Neural cell (in vitro differentiated cells): ENCODE data around the gene COL1A1. TPM values are rescaled to one million over a fixed set of nuclear protein-coding genes. Genes with fewer than 3 reads are reported as not detected.
A peak's percentile ranks its signal among the peaks of the same experiment; 100 is the strongest.

Experiments used
- H2AFZ ChIP-seq: fragments of 200-600, 300-800 bp; sonication (generic), shearing (Covaris generic); 2 replicates; pipeline ENCODE4 v1.6.0; 2014; ENCODE audit warnings: low read depth, mild to moderate bottlenecking, antibody characterized with exemption, low read length, moderate library complexity
- H3F3A ChIP-seq: fragments of 200-600 bp; shearing (Covaris generic); 2 replicates; pipeline ENCODE4 v1.6.1; 2016; ENCODE audit warnings: mild to moderate bottlenecking, moderate library complexity, mixed read lengths, antibody characterized with exemption, low read length; ENCODE audit not compliant: insufficient read depth, poor library complexity, severe bottlenecking
- H3K27ac ChIP-seq: fragments of 200-600, 300-800 bp; sonication (generic), shearing (Covaris generic); 2 replicates; pipeline ENCODE4 v1.5.1; 2014; ENCODE audit warnings: mild to moderate bottlenecking, low read length, moderate library complexity
- H3K27me3 ChIP-seq: fragments of 300-800, 200-600 bp; sonication (generic), shearing (Covaris generic); 2 replicates; pipeline ENCODE4 v1.6.0; 2014; ENCODE audit warnings: mild to moderate bottlenecking, low read depth, low read length, moderate library complexity; ENCODE audit not compliant: insufficient read depth
- H3K36me3 ChIP-seq: fragments of 300-800, 200-600 bp; sonication (generic), shearing (Covaris generic); 2 replicates; pipeline ENCODE4 v1.5.1; 2014; ENCODE audit warnings: mild to moderate bottlenecking, antibody characterized with exemption, low read length, moderate library complexity; ENCODE audit not compliant: insufficient read depth
- H3K4me2 ChIP-seq: fragments of 300-800, 200-600 bp; sonication (generic), shearing (Covaris generic); 2 replicates; pipeline ENCODE4 v1.6.0; 2014; ENCODE audit warnings: mild to moderate bottlenecking, low read length
- H3K4me3 ChIP-seq: fragments of 300-800, 200-600 bp; sonication (generic), shearing (Covaris generic); 2 replicates; pipeline ENCODE4 v1.5.1; 2014; ENCODE audit warnings: mild to moderate bottlenecking, low read length, moderate library complexity
- H3K79me2 ChIP-seq: fragments of 200-600 bp; shearing (Covaris generic); replicated peaks from 2 replicates; pipeline ENCODE4 v1.6.0; 2014; ENCODE audit warnings: mild to moderate bottlenecking, low read length, moderate library complexity; ENCODE audit not compliant: insufficient read depth
- H3K9ac ChIP-seq: fragments of 300-800, 200-600 bp; sonication (generic), shearing (Covaris generic); 2 replicates; pipeline ENCODE4 v1.6.1; 2016; ENCODE audit warnings: mild to moderate bottlenecking, low read length, mixed read lengths
- H3K9me2 ChIP-seq: fragments of 200-600 bp; shearing (Covaris generic); 2 replicates; pipeline ENCODE4 v1.6.1; 2016; ENCODE audit warnings: mild to moderate bottlenecking, low read length, mixed read lengths; ENCODE audit not compliant: insufficient read depth
- H3K9me3 ChIP-seq: fragments of 200-600, 300-800 bp; sonication (generic), shearing (Covaris generic); 2 replicates; pipeline ENCODE4 v1.6.1; 2016; ENCODE audit warnings: mild to moderate bottlenecking, mixed run types, low read length, moderate library complexity, mixed read lengths
- H4K20me1 ChIP-seq: fragments of 200-600 bp; shearing (Covaris generic); 2 replicates; pipeline ENCODE4 v1.6.1; 2016; ENCODE audit warnings: mild to moderate bottlenecking, mixed run types; ENCODE audit not compliant: insufficient read depth
- EP300 ChIP-seq: fragments of 450-650 bp; conservative IDR thresholded peaks from 2 replicates; pipeline ENCODE4 v1.6.1; 2014; ENCODE audit warnings: antibody characterized with exemption, mild to moderate bottlenecking, moderate library complexity; ENCODE audit not compliant: poor library complexity, severe bottlenecking
- EZH2 ChIP-seq: fragments of 200-600, 300-800 bp; shearing (Covaris generic), sonication (generic); IDR thresholded peaks from 2 replicates; pipeline ENCODE4 v1.6.1; 2014; ENCODE audit warnings: antibody characterized with exemption, low read length, borderline replicate concordance, mild to moderate bottlenecking; ENCODE audit not compliant: insufficient read depth, poor library complexity, severe bottlenecking
- MXI1 ChIP-seq: fragments of 450-650 bp; conservative IDR thresholded peaks from 2 replicates; pipeline ENCODE4 v1.6.1; 2014; ENCODE audit warnings: antibody characterized with exemption, mild to moderate bottlenecking; ENCODE audit not compliant: poor library complexity, severe bottlenecking
- POLR2AphosphoS5 ChIP-seq: IDR thresholded peaks from 2 replicates; pipeline ENCODE4 v1.6.1; 2012
- RAD21 ChIP-seq: fragments of 450-650 bp; conservative IDR thresholded peaks from 2 replicates; pipeline ENCODE4 v1.6.1; 2014; ENCODE audit warnings: antibody characterized with exemption, mild to moderate bottlenecking, moderate library complexity
- SMC3 ChIP-seq: fragments of 450-650 bp; conservative IDR thresholded peaks from 2 replicates; pipeline ENCODE4 v1.6.1; 2014; ENCODE audit warnings: antibody characterized with exemption, mild to moderate bottlenecking, moderate library complexity; ENCODE audit not compliant: poor library complexity
- TAF1 ChIP-seq: IDR thresholded peaks from 2 replicates; pipeline ENCODE4 v1.6.1; 2012; ENCODE audit warnings: low read depth
- polyA minus RNA-seq: library from RNA; depleted of rRNA, polyadenylated mRNA; stranded (reverse); fragments of >200 nt; gene quantifications from 2 replicates; pipeline ENCODE4 v1.2.3, GENCODE V29; 2014
- polyA plus RNA-seq: library from polyadenylated mRNA; depleted of rRNA; stranded (reverse); fragments of >200 nt; gene quantifications from 2 replicates; pipeline ENCODE4 v1.2.3, GENCODE V29; 2014
- TF ChIP-seq, protein P1 (sequence below): IDR thresholded peaks from 2 replicates; pipeline ENCODE4 v1.6.1; 2012; ENCODE audit warnings: borderline replicate concordance
- TF ChIP-seq, protein P2 (sequence below): fragments of 450-650 bp; IDR thresholded peaks from 2 replicates; pipeline ENCODE4 v1.5.1; 2014; ENCODE audit warnings: antibody characterized with exemption, mild to moderate bottlenecking, moderate library complexity; ENCODE audit not compliant: poor library complexity, severe bottlenecking

The COL1A1 gene
- 0.14 TPM in 1 of 2 replicates, not detected in the other for polyA plus RNA-seq
- 0.46 and 0.73 TPM in 2 replicates for polyA minus RNA-seq

DNA sequence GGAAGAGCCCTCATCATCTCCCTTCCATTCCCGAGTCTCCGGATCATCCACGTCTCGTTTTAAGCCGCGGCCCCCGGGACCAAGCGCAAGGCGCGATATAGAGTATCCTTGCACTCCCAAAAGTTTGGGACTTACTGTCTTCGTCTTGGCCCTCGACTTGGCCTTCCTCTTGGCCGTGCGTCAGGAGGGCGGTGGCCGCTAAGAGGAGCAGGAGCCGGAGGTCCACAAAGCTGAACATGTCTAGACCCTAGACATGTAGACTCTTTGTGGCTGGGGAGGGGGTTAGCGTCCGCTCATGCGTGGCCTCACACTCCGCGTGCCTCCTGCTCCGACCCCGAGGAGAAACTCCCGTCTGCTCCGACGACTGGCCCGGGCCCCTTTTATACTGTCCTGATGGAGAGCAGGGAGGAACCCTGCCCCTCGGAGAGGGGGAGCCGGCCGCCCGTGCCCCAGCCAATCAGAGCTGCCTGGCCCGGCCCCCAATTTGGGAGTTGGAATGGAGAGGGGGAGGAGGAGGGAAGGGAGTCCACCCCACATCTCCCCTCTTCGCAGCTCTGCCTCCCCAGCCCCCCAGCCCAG is at the start of gene COL1A1:
TSS of gene COL1A1 (minus strand) at position 356 of the 579 bp plus-strand sequence. CDS start at position 238, 118 bp downstream.
- no peaks in the 10 kb centered on the region for H3K9me3 ChIP-seq
- H3F3A ChIP-seq = no peaks in the 10 kb centered on the region
- no peaks in the 10 kb centered on the region for H4K20me1 ChIP-seq
- H3K4me3 ChIP-seq = peak within 1 kb of the TSS; percentile 66
- H3K36me3 ChIP-seq = no peaks in the 10 kb centered on the region
- H3K4me2 ChIP-seq = no peak within 1 kb of the TSS
- H3K9ac ChIP-seq = peak within 1 kb of the TSS; percentile 26
- peak within 1 kb of the TSS; percentile 45 for H2AFZ ChIP-seq
- TF ChIP-seq SMC3 (no peak), POLR2AphosphoS5 (no peak), TAF1 (no peak), EZH2 (no peak), MXI1 (no peak), EP300 (no peak), RAD21 (no peak)
- TF ChIP-seq, protein P1, sequence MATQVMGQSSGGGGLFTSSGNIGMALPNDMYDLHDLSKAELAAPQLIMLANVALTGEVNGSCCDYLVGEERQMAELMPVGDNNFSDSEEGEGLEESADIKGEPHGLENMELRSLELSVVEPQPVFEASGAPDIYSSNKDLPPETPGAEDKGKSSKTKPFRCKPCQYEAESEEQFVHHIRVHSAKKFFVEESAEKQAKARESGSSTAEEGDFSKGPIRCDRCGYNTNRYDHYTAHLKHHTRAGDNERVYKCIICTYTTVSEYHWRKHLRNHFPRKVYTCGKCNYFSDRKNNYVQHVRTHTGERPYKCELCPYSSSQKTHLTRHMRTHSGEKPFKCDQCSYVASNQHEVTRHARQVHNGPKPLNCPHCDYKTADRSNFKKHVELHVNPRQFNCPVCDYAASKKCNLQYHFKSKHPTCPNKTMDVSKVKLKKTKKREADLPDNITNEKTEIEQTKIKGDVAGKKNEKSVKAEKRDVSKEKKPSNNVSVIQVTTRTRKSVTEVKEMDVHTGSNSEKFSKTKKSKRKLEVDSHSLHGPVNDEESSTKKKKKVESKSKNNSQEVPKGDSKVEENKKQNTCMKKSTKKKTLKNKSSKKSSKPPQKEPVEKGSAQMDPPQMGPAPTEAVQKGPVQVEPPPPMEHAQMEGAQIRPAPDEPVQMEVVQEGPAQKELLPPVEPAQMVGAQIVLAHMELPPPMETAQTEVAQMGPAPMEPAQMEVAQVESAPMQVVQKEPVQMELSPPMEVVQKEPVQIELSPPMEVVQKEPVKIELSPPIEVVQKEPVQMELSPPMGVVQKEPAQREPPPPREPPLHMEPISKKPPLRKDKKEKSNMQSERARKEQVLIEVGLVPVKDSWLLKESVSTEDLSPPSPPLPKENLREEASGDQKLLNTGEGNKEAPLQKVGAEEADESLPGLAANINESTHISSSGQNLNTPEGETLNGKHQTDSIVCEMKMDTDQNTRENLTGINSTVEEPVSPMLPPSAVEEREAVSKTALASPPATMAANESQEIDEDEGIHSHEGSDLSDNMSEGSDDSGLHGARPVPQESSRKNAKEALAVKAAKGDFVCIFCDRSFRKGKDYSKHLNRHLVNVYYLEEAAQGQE = no peak
- TF ChIP-seq, protein P2, sequence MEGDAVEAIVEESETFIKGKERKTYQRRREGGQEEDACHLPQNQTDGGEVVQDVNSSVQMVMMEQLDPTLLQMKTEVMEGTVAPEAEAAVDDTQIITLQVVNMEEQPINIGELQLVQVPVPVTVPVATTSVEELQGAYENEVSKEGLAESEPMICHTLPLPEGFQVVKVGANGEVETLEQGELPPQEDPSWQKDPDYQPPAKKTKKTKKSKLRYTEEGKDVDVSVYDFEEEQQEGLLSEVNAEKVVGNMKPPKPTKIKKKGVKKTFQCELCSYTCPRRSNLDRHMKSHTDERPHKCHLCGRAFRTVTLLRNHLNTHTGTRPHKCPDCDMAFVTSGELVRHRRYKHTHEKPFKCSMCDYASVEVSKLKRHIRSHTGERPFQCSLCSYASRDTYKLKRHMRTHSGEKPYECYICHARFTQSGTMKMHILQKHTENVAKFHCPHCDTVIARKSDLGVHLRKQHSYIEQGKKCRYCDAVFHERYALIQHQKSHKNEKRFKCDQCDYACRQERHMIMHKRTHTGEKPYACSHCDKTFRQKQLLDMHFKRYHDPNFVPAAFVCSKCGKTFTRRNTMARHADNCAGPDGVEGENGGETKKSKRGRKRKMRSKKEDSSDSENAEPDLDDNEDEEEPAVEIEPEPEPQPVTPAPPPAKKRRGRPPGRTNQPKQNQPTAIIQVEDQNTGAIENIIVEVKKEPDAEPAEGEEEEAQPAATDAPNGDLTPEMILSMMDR = no peak
- no peak within 1 kb of the TSS for H3K27ac ChIP-seq
- no peaks in the 10 kb centered on the region for H3K79me2 ChIP-seq
- peaks cover 42% of the 10 kb centered on the region for H3K27me3 ChIP-seq
- no peaks in the 10 kb centered on the region for H3K9me2 ChIP-seq

DNA sequence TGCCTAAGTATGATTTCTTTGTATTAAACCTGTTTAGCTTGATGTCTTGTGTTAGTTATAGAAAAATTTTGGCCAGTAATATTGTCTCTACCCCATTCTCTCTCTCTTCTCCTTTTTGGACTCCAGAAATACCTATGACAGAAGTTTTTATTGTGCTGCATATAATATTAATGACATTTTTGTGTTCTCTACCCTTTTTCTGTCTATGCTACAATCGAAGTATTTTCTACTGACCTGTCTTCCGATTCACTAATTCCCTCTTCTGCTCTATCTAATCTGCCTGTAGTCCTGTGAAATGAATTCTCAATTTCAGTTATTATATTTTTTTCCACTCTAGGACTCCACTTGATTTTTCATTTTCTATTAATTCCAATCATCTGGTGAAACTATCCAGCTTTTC is 46.8 kb upstream of the COL1A1 start:
- H4K20me1 ChIP-seq = no peaks in the 10 kb centered on the region
- TF ChIP-seq RAD21 (no peak), TAF1 (no peak), POLR2AphosphoS5 (no peak), EP300 (no peak), SMC3 (no peak), MXI1 (no peak), EZH2 (no peak)
- TF ChIP-seq, protein P1 = no peak
- TF ChIP-seq, protein P2 = no peak
- H2AFZ ChIP-seq = no peak overlapping the region
- no peak overlapping the region for H3K4me3 ChIP-seq
- H3F3A ChIP-seq = no peaks in the 10 kb centered on the region
- no peaks in the 10 kb centered on the region for H3K9me2 ChIP-seq
- no peak overlapping the region for H3K27ac ChIP-seq
- peaks cover 10% of the 10 kb centered on the region for H3K9me3 ChIP-seq
- no peak overlapping the region for H3K4me2 ChIP-seq
- H3K27me3 ChIP-seq = no peaks in the 10 kb centered on the region
- H3K9ac ChIP-seq = no peak overlapping the region
- no peaks in the 10 kb centered on the region for H3K79me2 ChIP-seq
- no peaks in the 10 kb centered on the region for H3K36me3 ChIP-seq
